Pancreas (tissue), 10 donors: ENCODE measurements around the gene SAP25. TPM values are rescaled to one million over a fixed set of nuclear protein-coding genes. Genes with fewer than 3 reads are reported as not detected.

Source experiments
- ATAC-seq, 4 donors: fragments of 200-7000 bp; cut with Tn5 transposase; one replicate each; pipeline versions ENCODE4 v1.8.0 to v1.9.1; 2020; ENCODE audit warnings: mild to moderate bottlenecking in 4 of 4, moderate library complexity in 4 of 4
- DNase-seq, 6 donors: peaks; one replicate each; pipeline ENCODE4 v3.0.0-alpha.2; 2020
- FAIRE-seq: peaks from 2 replicates; lab custom pipeline; 2012; peaks lifted over from hg19 to GRCh38; lab: Jason Lieb, UNC
- H3K27ac ChIP-seq, 4 donors: fragments of 200-600 bp; sonication (generic); 1 replicate in 3 of 4; 2 replicates in 1 of 4; pipeline versions ENCODE4 v1.5.0 to v1.8.0; 2020
- H3K27me3 ChIP-seq, 4 donors: fragments of 200-600 bp; one replicate each; pipeline ENCODE4 v1.8.0; 2021
- H3K36me3 ChIP-seq, 3 donors: fragments of 200-600 bp; sonication (generic) in 1 of 3; one replicate each; pipeline versions ENCODE4 v1.5.0 to v1.8.0; 2020 to 2021
- H3K4me1 ChIP-seq, 3 donors: fragments of 200-600 bp; one replicate each; pipeline ENCODE4 v1.8.0; 2021
- H3K4me3 ChIP-seq, 4 donors: fragments of 200-600 bp; sonication (generic) in 2 of 4; one replicate each; pipeline versions ENCODE4 v1.5.0 to v1.8.0; 2020 to 2021
- H3K9me3 ChIP-seq, 4 donors: fragments of 200-600 bp; one replicate each; pipeline ENCODE4 v1.8.0; 2021
- WGBS, 2 donors: extraction: QIAGEN DNeasy Blood & Tissue Kit; methylation state at CpG; one replicate each; pipeline ENCODE4 v1.1.7; 2013; 5-methylcytosine and 5-hydroxymethylcytosine counted together
- intact Hi-C, 3 donors: fragments of 100-400 bp; cut with DNase I; formaldehyde crosslinking; loops; one replicate each; pipeline versions ENCODE4 v1.11.1 to v1.14.2; 2022
- polyA plus RNA-seq, 2 donors: library from polyadenylated mRNA; stranded (reverse); fragments of 200-250 nt; gene quantifications; one replicate each; pipeline ENCODE4 v1.2.3, GENCODE V29; 2013
- total RNA-seq, 6 donors: library from RNA; stranded (reverse); fragmentation: NEBNext Ultra II Directional in 4 of 6; extraction: Animal tissue kit (Norgen Biotek cat#: 25700) in 4 of 6; gene quantifications; one replicate each; pipeline versions ENCODE4 v1.2.1 to v1.2.4, GENCODE V29; 2021 to 2023
- TF ChIP-seq, protein P1 (sequence below), 4 donors: fragments of 200-600 bp; sonication (generic) in 3 of 4; IDR thresholded peaks; one replicate each; pipeline versions ENCODE4 v1.5.0 to v1.8.0; 2021; ENCODE audit warnings: antibody characterized with exemption in 4 of 4
- donor health status: healthy with polysubstance abuse.
- donor health status: DM: no; HTN: no; CAD: no; lungs with moderate emphysema.
- donor health status: DM: no; HTN: no; CAD: no.
- donor health status: control.
- donor health status: control.
- donor health status: Bipolar disorder and iron deficiency.
- donor health status: DM: yes; HTN: yes; CAD: no.
- donor health status: DM: no; HTN: no; CAD: no.
- donor health status: DM: no; HTN: no; CAD: no.
- donor health status: DM: yes; HTN: yes; CAD: no.

SAP25 gene
- total and polyA plus RNA-seq, 8 donors, result 0.39 to 17.8 (median 2.6) TPM

DNA sequence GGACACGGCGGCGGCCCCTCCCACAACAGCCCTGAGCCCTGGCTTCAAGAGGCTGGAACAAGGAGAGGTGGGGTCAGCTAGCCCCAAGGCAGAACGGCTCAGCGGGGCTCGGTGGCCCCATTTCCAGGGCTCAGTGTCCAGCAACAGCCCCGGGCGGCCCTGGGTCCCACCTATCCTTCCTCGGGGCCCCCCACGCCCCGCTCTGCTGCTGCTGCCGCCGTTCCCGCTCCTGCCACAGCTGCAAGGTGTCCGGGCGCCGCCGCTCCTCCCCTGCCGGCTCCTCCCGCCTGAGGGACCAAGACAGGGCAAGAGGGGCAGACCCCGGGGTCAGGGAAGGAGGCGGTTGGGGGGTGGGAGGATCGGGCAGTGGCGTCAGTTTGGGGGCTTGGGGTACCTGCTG, 3.4 kb upstream of the SAP25 start:
- intact Hi-C loops, result no loop called here
- WGBS, 2 donors, result 94% methylated on average over 20 to 24 of the region's 24 CpGs
- Histone ChIP-seq H3K27me3 (no peaks in the 10 kb centered on the region), H3K36me3 (peaks cover 7 to 66% (median 36%) of the 10 kb centered on the region in 3 donors), H3K4me3 (no peak overlapping the region), H3K9me3 (no peaks in the 10 kb centered on the region), H3K4me1 (peaks cover 0 to 9% (median 4%) of the 10 kb centered on the region in 3 donors), H3K27ac (no peak overlapping the region)
- FAIRE-seq, result no peak
- no peak for ATAC-seq
- TF ChIP-seq, protein P1, sequence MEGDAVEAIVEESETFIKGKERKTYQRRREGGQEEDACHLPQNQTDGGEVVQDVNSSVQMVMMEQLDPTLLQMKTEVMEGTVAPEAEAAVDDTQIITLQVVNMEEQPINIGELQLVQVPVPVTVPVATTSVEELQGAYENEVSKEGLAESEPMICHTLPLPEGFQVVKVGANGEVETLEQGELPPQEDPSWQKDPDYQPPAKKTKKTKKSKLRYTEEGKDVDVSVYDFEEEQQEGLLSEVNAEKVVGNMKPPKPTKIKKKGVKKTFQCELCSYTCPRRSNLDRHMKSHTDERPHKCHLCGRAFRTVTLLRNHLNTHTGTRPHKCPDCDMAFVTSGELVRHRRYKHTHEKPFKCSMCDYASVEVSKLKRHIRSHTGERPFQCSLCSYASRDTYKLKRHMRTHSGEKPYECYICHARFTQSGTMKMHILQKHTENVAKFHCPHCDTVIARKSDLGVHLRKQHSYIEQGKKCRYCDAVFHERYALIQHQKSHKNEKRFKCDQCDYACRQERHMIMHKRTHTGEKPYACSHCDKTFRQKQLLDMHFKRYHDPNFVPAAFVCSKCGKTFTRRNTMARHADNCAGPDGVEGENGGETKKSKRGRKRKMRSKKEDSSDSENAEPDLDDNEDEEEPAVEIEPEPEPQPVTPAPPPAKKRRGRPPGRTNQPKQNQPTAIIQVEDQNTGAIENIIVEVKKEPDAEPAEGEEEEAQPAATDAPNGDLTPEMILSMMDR (IDR thresholded peaks at IDR 0.05), result no peak
- peak in 3 of 6 donors; percentile 15 to 79 (median 51) for DNase-seq

- H3K4me1 ChIP-seq, result peaks cover 0 to 3% (median 0%) of the 10 kb centered on the region in 3 donors
- FAIRE-seq (no peak), DNase-seq (no peak), ATAC-seq (no peak)
- H3K27ac ChIP-seq, result no peak overlapping the region
- no peaks in the 10 kb centered on the region for H3K27me3 ChIP-seq
- WGBS, 2 donors, result 94 to 95% methylated on average over 13 of the region's 13 CpGs
- H3K9me3 ChIP-seq, result no peaks in the 10 kb centered on the region
- H3K36me3 ChIP-seq, result peaks cover 7 to 61% (median 30%) of the 10 kb centered on the region in 3 donors
- intact Hi-C loops, result no loop called here
- TF ChIP-seq, protein P1 (IDR thresholded peaks at IDR 0.05), result no peak
- H3K4me3 ChIP-seq, result no peak overlapping the region
Measured at GRCh38 chr7:100576384-100576993, 2.8 kb upstream of the SAP25 start.

GRCh38 chr7:100575746-100576383, 2.2 kb upstream of the SAP25 start:
- no peak for ATAC-seq
- WGBS, 2 donors, result 89 to 90% methylated on average over 17 of the region's 17 CpGs
- TF ChIP-seq, protein P1 (IDR thresholded peaks at IDR 0.05), result no peak
- peak in 2 of 6 donors; percentile 16 to 69 for DNase-seq
- Histone ChIP-seq H3K4me1 (no peaks in the 10 kb centered on the region), H3K4me3 (no peak overlapping the region), H3K27ac (no peak overlapping the region), H3K9me3 (no peaks in the 10 kb centered on the region), H3K27me3 (no peaks in the 10 kb centered on the region), H3K36me3 (peaks cover 7 to 55% (median 24%) of the 10 kb centered on the region in 3 donors)
- intact Hi-C loops, result no loop called here
- FAIRE-seq, result no peak

DNA sequence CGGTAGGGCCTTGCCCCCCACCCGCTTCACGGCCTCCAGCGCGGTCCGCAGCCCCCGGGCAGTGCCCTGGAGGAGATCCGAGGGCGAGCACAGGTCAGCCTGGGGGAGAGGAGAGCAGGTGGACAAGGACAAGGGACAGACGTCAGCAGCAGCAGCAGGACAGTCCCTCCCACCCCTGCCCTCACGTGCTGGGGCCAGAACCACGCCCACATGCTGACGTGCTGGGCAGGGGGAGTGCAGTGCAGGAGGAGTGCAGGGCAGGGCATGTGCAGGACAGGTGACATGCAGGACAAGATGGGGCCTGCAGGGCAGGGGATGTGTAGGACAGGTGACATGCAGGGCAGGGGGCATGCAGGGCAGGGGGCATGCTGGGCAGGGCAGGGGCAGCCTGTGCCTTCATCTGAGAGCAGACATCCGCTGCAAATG, 1.5 kb upstream of the SAP25 start:
- H3K4me3 ChIP-seq, result no peak overlapping the region
- no peaks in the 10 kb centered on the region for H3K27me3 ChIP-seq
- H3K36me3 ChIP-seq, result peaks cover 7 to 53% (median 23%) of the 10 kb centered on the region in 3 donors
- H3K27ac ChIP-seq, result no peak overlapping the region
- H3K9me3 ChIP-seq, result no peaks in the 10 kb centered on the region
- FAIRE-seq, result no peak
- DNase-seq, result peak in 2 of 6 donors; percentile 15 to 73
- TF ChIP-seq, protein P1 (IDR thresholded peaks at IDR 0.05), result no peak
- peaks cover under 1 to 2% (median 2%) of the 10 kb centered on the region in 3 donors for H3K4me1 ChIP-seq
- 79 to 85% methylated on average over 14 of the region's 14 CpGs for WGBS, 2 donors
- ATAC-seq, result no peak
- intact Hi-C loops, result no loop called here
